GM18861 (cell line): ENCODE results near the gene HSD17B1.
"Not testable (repeated sequence)": the region's sequence is repeated elsewhere in the genome, so short reads cannot be mapped to it uniquely, and the experiment has no call there.

Experiments used
- ATAC-seq: cut with Tn5 transposase; IDR thresholded peaks from one replicate; pipeline ENCODE4 v1.9.1; 2021; ENCODE audit not compliant: unreplicated experiment

HSD17B1 gene

GRCh38 chr17:42552736-42553135 lies at the start of gene HSD17B1:
TSS of gene HSD17B1 (plus strand) at chr17:42552923. CDS start at chr17:42552934, 11 bp downstream.
- ATAC-seq: not testable (repeated sequence)

- no peak for ATAC-seq
These were observed 49.8 kb upstream of the HSD17B1 start for GRCh38 chr17:42502926-42503325.

DNA sequence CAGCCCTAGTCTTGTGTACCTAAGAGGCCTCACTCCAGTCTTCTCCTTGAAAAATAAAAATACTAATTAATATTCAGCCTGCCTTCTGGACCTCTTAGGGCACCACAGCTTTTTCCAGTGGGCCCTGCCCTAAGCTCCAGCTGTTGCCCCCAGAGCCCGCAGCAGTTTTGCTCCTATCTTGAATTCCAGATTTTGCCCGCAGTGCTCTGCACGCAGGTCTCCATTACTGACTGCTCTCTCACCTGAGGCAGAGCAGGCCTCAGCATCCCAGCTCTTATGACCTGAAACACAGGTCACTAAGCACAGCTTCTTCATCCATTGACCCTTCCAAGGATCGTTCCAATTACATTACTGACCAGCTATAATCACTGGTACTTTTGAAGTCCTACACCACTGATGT lies 45.1 kb upstream of the HSD17B1 start:
- no peak for ATAC-seq

- ATAC-seq: no peak
These were observed 44.1 kb upstream of the HSD17B1 start for GRCh38 chr17:42508426-42509165.

DNA sequence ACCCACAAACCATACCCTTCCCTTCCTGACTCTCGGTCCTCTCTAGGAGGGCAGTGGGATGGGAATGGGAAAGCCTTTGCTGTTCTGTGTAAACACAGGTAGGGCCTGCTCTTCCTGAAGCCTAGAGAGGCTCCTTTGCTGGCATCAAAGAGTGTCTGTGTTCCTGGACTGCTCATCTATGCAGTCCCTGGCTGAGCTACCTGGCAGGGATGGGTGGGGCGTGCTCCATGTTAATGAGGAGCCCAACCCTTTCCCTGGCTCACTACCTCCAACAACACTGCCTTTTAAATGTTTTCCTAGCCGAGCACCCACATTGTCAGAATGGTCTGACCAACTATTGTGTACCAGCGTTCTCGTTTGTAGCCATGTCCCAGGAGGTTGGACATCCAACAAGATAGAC lies 43.3 kb upstream of the HSD17B1 start:
- ATAC-seq: no peak

- no peak for ATAC-seq
These were observed 42.9 kb upstream of the HSD17B1 start for GRCh38 chr17:42509841-42510240.

DNA sequence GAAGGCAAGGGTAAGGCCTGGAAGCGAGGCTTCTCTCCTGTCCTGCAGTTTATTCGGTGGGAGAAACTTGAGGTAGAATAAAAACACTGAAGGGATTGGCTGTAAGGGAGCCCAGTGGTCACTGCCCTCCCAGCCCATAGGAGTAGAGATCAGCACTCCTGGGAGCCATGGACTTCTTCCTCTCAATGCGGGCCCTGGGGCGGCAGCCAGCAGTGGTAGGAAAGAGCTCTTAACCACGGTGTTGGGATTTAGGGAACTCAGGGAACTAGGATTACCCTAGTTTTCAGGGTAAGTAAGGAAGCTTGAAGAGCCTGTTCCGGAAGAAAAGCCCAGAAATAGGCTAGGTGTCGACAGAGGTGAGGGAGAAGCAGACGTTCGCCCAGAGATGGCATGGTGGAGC lies 40.5 kb upstream of the HSD17B1 start:
- no peak for ATAC-seq

DNA sequence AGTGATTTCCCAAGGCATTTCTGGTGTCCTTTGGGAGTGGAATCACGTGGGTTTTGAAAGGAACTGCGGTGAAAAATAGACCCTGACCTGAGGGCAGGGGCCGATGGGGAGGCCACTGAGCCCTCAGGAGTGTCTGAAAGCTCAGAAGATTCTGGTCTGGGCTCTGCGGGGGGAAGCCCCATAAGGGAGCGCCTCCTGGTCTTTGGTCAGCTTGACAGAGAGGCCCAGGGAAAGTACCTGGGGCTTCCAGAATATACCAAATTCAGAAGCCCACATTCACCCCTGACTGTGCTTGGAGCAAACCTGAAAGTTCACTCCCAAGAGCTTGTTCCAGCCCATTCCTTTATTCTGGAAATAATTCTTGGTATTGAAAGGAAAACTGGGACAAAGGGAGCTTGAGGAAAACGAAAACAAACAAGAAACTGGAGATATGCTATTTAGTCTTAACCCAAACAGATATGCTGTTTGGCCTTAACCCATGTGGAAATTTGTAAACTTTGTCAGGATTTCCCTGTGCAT lies 39.9 kb upstream of the HSD17B1 start:
- no peak for ATAC-seq

DNA sequence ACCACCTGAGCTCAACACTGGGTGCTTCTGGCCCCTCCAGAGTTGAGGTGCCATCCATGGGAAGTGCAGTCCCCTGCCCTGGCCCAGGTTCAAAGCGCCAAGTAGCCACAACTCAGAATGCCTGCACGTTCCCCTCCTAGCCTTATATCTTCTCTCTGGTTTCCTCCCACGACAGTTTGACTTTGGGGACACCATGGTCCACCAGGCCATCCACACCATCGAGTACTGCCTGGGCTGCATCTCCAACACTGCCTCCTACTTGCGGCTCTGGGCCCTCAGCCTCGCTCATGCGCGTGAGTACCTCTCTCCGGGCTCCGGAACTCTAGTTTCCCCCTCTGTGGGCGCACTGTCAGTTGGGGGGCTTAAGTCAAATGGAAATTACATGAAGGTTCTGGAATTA lies 39.0 kb upstream of the HSD17B1 start:
- ATAC-seq: no peak

DNA sequence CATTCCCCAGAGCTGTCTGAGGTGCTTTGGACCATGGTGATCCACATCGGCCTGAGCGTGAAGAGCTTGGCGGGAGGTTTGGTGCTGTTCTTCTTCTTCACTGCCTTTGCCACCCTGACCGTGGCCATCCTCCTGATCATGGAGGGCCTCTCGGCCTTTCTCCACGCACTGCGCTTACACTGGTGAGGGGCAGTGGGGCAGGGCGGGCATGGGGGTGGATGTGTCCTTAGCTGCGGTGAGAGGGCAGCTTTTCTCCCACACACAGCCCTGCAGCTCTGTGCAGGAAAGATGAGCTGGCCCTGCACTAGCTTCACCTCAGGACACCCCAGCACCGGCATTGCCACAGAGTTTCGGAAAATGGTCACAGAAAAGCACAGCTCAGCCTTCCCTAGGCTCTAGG lies 38.4 kb upstream of the HSD17B1 start:
- ATAC-seq: no peak

- ATAC-seq: no peak
These were observed 37.9 kb upstream of the HSD17B1 start for GRCh38 chr17:42514867-42515266.

- ATAC-seq: no peak
These were observed 35.2 kb upstream of the HSD17B1 start for GRCh38 chr17:42517516-42517915.

DNA sequence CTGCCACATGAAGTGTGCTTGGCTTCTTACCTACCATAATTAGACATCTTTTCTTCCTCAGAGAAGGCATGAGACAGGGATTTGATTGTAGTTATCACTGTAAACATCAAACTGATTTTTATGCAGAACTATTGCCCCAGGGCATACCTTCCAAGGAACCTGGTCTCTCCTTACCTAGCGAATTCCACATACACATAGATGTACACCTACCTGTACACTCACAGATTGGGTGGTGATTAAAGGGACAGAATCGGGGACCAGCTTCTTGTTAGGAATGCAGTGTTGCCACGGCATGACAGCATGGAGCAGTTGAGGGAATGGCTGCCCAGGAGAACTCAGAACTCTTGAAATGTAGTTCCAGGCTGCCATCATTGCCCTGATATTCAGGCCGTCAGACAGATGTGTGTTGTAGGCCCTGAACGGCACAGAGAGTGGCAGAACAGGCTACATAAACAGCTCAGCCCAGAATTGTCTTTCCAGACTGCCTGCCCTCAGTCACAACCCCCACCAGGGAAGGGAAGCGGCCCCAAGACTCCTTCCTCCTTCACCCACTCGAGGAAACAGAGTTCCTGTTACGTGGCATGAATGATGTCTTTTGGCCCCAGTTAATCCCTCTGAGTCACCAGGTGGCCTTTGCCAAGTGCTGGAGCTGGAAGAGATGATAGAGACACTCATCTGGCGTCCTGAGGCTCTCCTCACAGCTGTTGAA lies 34.5 kb upstream of the HSD17B1 start:
- ATAC-seq: no peak

- no peak for ATAC-seq
These were observed 33.8 kb upstream of the HSD17B1 start for GRCh38 chr17:42518755-42519545.

DNA sequence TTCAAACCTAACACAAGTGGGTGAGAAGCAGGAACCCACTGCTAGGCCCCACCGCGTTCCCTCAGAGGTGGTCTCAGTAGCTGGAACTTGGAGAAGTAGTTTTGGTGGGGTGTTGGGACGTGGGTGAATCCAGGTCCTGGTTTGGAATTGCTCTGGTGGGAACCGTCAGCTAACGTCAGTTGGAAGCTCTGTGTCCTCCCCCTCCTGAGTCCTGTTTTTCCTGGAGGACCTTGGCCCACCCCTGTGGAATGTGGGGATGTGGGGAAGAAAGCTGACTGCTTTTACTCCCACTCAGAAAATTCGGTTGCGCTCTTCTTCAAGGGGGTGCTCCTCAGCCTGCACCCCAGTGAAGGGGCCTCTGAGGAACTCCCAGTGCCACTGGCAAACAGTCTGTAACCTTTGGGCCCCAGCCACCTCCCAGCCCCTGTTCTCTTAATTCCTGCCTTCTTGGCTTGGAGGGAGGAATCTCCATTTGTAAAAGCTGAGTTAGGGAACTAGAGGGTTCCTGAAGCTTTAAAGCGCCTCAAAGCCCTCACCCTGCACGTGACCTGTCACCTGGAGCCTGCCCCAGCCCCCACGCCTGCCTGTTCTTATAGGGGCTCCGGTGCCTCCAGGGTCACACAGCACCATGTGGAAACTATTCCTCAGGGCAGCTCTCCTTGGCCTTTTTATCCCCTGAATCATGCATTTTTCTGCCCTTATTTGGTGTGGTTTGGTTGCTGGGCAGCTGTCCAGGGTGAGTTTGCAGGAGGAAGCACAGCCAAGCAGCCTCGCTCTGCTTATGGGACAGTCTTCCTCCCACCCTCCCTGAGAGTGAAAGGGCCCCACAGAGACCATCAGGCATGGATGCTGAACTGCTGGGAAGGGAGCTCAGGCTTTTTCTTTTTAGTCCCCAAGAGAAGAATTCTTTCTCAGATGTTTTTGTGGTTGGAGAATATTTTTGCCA lies 32.9 kb upstream of the HSD17B1 start:
- no peak for ATAC-seq

GRCh38 chr17:42520540-42520951 lies 32.2 kb upstream of the HSD17B1 start:
- no peak for ATAC-seq

- no peak for ATAC-seq
These were observed 31.7 kb upstream of the HSD17B1 start for GRCh38 chr17:42521036-42521435.

- no peak for ATAC-seq
These were observed 31.0 kb upstream of the HSD17B1 start for GRCh38 chr17:42521666-42522262.

DNA sequence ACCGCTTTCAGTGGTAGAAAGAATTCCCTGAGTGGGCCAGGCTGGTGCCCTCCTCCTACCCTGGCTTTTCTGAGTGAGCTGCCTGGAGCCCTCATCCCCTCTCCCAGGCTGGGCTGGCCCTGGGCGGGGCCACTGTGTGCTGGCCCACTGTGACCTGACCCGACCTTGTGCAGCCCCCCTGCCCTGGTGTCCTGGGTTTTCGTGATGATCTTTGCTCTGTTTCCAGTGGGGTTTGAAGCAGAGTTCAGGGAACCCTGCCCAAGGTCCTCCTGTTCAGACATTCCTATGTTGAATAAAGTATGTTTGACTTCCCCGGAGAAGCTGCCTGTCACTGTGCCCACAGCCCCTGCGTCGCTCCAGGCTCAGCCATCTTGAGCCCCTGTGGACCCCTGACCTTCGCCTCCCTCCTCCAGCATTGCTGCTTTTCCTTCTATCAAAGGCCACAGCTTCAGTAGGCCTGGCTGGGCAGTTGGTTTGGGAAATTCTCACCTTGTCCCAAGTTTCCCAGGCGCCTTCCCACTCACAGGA lies 30.4 kb upstream of the HSD17B1 start:
- ATAC-seq: no peak

DNA sequence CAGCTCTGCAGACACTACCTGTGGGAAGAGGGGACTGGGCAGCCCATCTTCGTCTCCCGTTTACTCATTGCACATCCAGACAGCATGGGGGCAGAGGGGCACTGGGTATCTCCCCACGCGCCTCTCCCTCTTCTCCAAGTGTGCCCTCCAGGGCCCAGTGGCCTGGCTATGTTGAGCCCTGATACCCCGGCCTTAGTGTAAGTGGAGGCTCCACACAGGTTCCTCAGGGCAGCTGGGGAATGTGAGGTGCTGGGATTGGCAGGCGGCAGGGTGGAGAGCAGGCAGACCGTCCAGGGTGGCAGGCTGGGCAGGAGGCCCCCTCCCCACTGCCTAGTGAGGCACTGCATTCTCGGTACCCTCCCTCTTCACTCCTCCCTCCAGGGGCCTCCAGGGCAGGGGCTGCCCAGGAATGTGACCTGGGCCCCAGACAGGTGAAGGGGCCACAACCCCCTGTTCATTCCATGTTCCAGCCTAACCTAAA lies 29.9 kb upstream of the HSD17B1 start:
- ATAC-seq: no peak
